Temporal lobe (tissue), 2 donors: ENCODE data around the gene WDR70. TPM values are rescaled to one million over a fixed set of nuclear protein-coding genes. Genes with fewer than 3 reads are reported as not detected.

Experiments
- small RNA-seq: library from RNA; depleted of rRNA; stranded (forward); fragments of <200 nt; gene quantifications from one replicate; pipeline ENCODE3, GENCODE V24; 2014; ENCODE audit warnings: low replicate concordance
- total RNA-seq: library from RNA; depleted of rRNA; stranded (reverse); fragments of >200 nt; gene quantifications from one replicate; pipeline ENCODE4 v1.2.3, GENCODE V29; 2014

WDR70 gene
- total RNA-seq, 1 donor from 2014 or later: 36.9 TPM

Small RNA genes lying within 50 kb of the gene (small RNA-seq; reads per million reads assigned to genes)
- gene RNU6-1190P: not detected
- not detected for gene RNU6-484P

Other genes with a start within 250 kb of the WDR70 start
- gene CPLANE1, start 129.9 kb upstream of the WDR70 start, total RNA-seq: 68.4 TPM
- gene NUP155, start 8.2 kb upstream of the WDR70 start, total RNA-seq: 45.0 TPM